Pancreas (tissue), 10 donors: ENCODE results near the gene MUCL1. TPM values are rescaled to one million over a fixed set of nuclear protein-coding genes. Genes with fewer than 3 reads are reported as not detected.
"Not testable (repeated sequence)": the region's sequence is repeated elsewhere in the genome, so short reads cannot be mapped to it uniquely, and the experiment has no call there.

Source experiments
- ATAC-seq, 4 donors: fragments of 200-7000 bp; cut with Tn5 transposase; one replicate each; pipeline versions ENCODE4 v1.8.0 to v1.9.1; 2020; ENCODE audit warnings: mild to moderate bottlenecking in 4 of 4, moderate library complexity in 4 of 4
- DNase-seq, 6 donors: peaks; one replicate each; pipeline ENCODE4 v3.0.0-alpha.2; 2020
- FAIRE-seq: peaks from 2 replicates; lab custom pipeline; 2012; peaks lifted over from hg19 to GRCh38; lab: Jason Lieb, UNC
- H3K27ac ChIP-seq, 4 donors: fragments of 200-600 bp; sonication (generic); 1 replicate in 3 of 4; 2 replicates in 1 of 4; pipeline versions ENCODE4 v1.5.0 to v1.8.0; 2020
- H3K27me3 ChIP-seq, 4 donors: fragments of 200-600 bp; one replicate each; pipeline ENCODE4 v1.8.0; 2021
- H3K36me3 ChIP-seq, 3 donors: fragments of 200-600 bp; sonication (generic) in 1 of 3; one replicate each; pipeline versions ENCODE4 v1.5.0 to v1.8.0; 2020 to 2021
- H3K4me1 ChIP-seq, 3 donors: fragments of 200-600 bp; one replicate each; pipeline ENCODE4 v1.8.0; 2021
- H3K4me3 ChIP-seq, 4 donors: fragments of 200-600 bp; sonication (generic) in 2 of 4; one replicate each; pipeline versions ENCODE4 v1.5.0 to v1.8.0; 2020 to 2021
- H3K9me3 ChIP-seq, 4 donors: fragments of 200-600 bp; one replicate each; pipeline ENCODE4 v1.8.0; 2021
- CTCF ChIP-seq, 4 donors: fragments of 200-600 bp; sonication (generic) in 3 of 4; IDR thresholded peaks; one replicate each; pipeline versions ENCODE4 v1.5.0 to v1.8.0; 2021; ENCODE audit warnings: antibody characterized with exemption in 4 of 4
- WGBS, 2 donors: extraction: QIAGEN DNeasy Blood & Tissue Kit; methylation state at CpG; one replicate each; pipeline ENCODE4 v1.1.7; 2013; 5-methylcytosine and 5-hydroxymethylcytosine counted together
- intact Hi-C, 3 donors: fragments of 100-400 bp; cut with DNase I; formaldehyde crosslinking; loops; one replicate each; pipeline versions ENCODE4 v1.11.1 to v1.14.2; 2022
- polyA plus RNA-seq, 2 donors: library from polyadenylated mRNA; stranded (reverse); fragments of 200-250 nt; gene quantifications; one replicate each; pipeline ENCODE4 v1.2.3, GENCODE V29; 2013
- total RNA-seq, 6 donors: library from RNA; stranded (reverse); fragmentation: NEBNext Ultra II Directional in 4 of 6; extraction: Animal tissue kit (Norgen Biotek cat#: 25700) in 4 of 6; gene quantifications; one replicate each; pipeline versions ENCODE4 v1.2.1 to v1.2.4, GENCODE V29; 2021 to 2023
- donor health status: healthy with polysubstance abuse.
- donor health status: DM: no; HTN: no; CAD: no; lungs with moderate emphysema.
- donor health status: DM: no; HTN: no; CAD: no.
- donor health status: control.
- donor health status: control.
- donor health status: Bipolar disorder and iron deficiency.
- donor health status: DM: yes; HTN: yes; CAD: no.
- donor health status: DM: no; HTN: no; CAD: no.
- donor health status: DM: no; HTN: no; CAD: no.
- donor health status: DM: yes; HTN: yes; CAD: no.

The MUCL1 gene
- total and polyA plus RNA-seq, 8 donors, result not detected

GRCh38 chr12:54870617-54871016 is 16.3 kb downstream of the MUCL1 start:
- no peaks in the 10 kb centered on the region for H3K9me3 ChIP-seq
- H3K4me3 ChIP-seq, result no peak overlapping the region
- TF ChIP-seq CTCF (IDR thresholded peaks at IDR 0.05), result no peak
- FAIRE-seq, result no peak
- no peak overlapping the region for H3K27ac ChIP-seq
- DNase-seq, result no peak
- H3K27me3 ChIP-seq, result peaks cover 0 to 14% (median 3%) of the 10 kb centered on the region in 4 donors
- WGBS, 2 donors, result 47 to 53% methylated on average over 5 of the region's 5 CpGs
- no peak for ATAC-seq
- H3K4me1 ChIP-seq, result no peaks in the 10 kb centered on the region
- intact Hi-C loops, result no loop called here
- H3K36me3 ChIP-seq, result no peaks in the 10 kb centered on the region

- no peak for TF ChIP-seq CTCF (IDR thresholded peaks at IDR 0.05)
- H3K4me3 ChIP-seq, result no peak overlapping the region
- no peaks in the 10 kb centered on the region for H3K36me3 ChIP-seq
- 34 to 47% methylated on average over 3 of the region's 3 CpGs for WGBS, 2 donors
- no peak overlapping the region for H3K27ac ChIP-seq
- intact Hi-C loops, result no loop called here
- H3K9me3 ChIP-seq, result no peaks in the 10 kb centered on the region
- H3K4me1 ChIP-seq, result no peaks in the 10 kb centered on the region
- FAIRE-seq (no peak), DNase-seq (no peak), ATAC-seq (no peak)
- no peaks in the 10 kb centered on the region for H3K27me3 ChIP-seq
These were observed 24.8 kb downstream of the MUCL1 start for GRCh38 chr12:54879150-54879549.

- H3K4me1 ChIP-seq, result no peaks in the 10 kb centered on the region
- TF ChIP-seq CTCF (IDR thresholded peaks at IDR 0.05), result no peak
- no peaks in the 10 kb centered on the region for H3K27me3 ChIP-seq
- FAIRE-seq (no peak), DNase-seq (no peak), ATAC-seq (no peak)
- no peaks in the 10 kb centered on the region for H3K36me3 ChIP-seq
- no peaks in the 10 kb centered on the region for H3K9me3 ChIP-seq
- H3K27ac ChIP-seq, result no peak overlapping the region
- intact Hi-C loops, result no loop called here
- no peak overlapping the region for H3K4me3 ChIP-seq
These were observed 25.3 kb downstream of the MUCL1 start for GRCh38 chr12:54879579-54879978.

GRCh38 chr12:54882079-54882478 is 27.8 kb downstream of the MUCL1 start:
- FAIRE-seq (no peak), ATAC-seq (peak in 2 of 4 donors; percentile 63 to 66)
- intact Hi-C loops, result no loop called here

GRCh38 chr12:54882597-54882996 is 28.3 kb downstream of the MUCL1 start:
- intact Hi-C loops, H3K4me1 ChIP-seq, H3K9me3 ChIP-seq, ATAC-seq, H3K27me3 ChIP-seq, H3K4me3 ChIP-seq, H3K36me3 ChIP-seq, DNase-seq, H3K27ac ChIP-seq: not testable (repeated sequence)
- 33 to 37% methylated on average over 1 of the region's 1 CpG for WGBS, 2 donors
- peak; percentile 68 for FAIRE-seq

More at GRCh38 chr12:54882079-54882478, 27.8 kb downstream of the MUCL1 start:
- Histone ChIP-seq H3K9me3 (no peaks in the 10 kb centered on the region), H3K36me3 (no peaks in the 10 kb centered on the region), H3K27me3 (no peaks in the 10 kb centered on the region), H3K4me1 (no peaks in the 10 kb centered on the region), H3K27ac (no peak overlapping the region), H3K4me3 (no peak overlapping the region)
- 73 to 81% methylated on average over 2 of the region's 2 CpGs for WGBS, 2 donors
- TF ChIP-seq CTCF (IDR thresholded peaks at IDR 0.05), result no peak
- no peak for DNase-seq

GRCh38 chr12:54888428-54888827 is 34.1 kb downstream of the MUCL1 start:
- H3K4me1 ChIP-seq, H3K27ac ChIP-seq, H3K36me3 ChIP-seq, FAIRE-seq, H3K9me3 ChIP-seq, intact Hi-C loops, H3K27me3 ChIP-seq, ATAC-seq, H3K4me3 ChIP-seq: not testable (repeated sequence)
- WGBS, 2 donors, result 72 to 82% methylated on average over 11 of the region's 11 CpGs
- peak in 1 of 6 donors; percentile 11 for DNase-seq
